GM19452 (cell line): ENCODE data around the gene SEC24C.
"Not testable (repeated sequence)": the region's sequence is repeated elsewhere in the genome, so short reads cannot be mapped to it uniquely, and the experiment has no call there.

Experiments used
- ATAC-seq: cut with Tn5 transposase; IDR thresholded peaks from one replicate; pipeline ENCODE4 v1.9.1; 2021; ENCODE audit not compliant: unreplicated experiment

Gene SEC24C

DNA sequence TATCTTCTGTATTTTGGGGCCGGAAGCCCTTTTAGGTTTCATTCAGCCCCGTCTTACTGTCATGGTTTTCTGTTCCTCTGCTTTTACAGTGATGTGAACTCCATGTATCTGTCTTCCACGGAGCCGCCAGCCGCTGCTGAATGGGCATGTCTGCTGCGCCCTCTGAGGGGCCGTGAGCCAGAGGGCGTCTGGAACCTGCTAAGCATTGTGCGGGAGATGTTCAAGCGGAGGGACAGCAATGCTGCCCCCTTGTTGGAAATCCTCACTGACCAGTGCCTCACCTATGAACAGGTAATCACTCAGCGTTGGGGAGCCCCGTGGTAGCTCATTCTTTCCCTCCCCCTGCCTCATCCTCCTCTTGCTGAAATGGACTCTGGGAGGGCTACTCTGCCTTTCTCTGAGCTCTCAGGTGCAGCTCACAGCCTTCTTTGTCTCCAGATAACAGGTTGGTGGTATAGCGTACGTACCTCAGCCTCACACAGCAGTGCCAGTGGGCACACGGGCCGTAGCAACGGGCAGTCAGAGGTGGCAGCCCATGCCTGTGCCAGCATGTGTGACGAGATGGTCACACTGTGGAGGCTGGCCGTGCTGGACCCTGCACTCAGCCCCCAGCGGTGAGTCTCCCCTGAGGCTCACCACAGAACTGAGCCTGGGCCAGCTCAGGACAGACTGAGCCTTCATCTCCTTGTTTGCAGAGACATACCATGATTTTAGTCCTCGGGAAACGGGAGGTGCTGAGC is 46.9 kb downstream of the SEC24C start:
- ATAC-seq, result no peak

DNA sequence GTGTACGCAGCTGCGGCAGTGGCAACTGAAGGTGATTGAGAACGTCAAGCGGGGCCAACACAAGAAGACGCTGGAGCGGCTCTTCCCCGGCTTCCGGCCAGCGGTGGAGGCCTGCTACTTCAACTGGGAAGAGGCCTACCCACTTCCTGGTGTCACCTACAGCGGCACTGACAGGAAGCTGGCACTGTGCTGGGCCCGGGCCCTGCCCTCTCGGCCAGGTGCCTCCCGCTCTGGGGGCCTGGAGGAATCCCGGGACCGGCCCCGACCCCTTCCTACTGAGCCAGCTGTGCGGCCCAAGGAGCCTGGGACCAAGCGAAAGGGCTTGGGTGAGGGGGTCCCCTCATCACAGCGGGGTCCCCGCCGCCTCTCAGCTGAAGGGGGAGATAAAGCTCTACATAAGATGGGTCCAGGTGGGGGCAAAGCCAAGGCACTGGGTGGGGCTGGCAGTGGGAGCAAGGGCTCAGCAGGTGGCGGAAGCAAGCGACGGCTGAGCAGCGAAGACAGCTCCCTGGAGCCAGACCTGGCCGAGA is 47.8 kb downstream of the SEC24C start:
- ATAC-seq, result no peak

DNA sequence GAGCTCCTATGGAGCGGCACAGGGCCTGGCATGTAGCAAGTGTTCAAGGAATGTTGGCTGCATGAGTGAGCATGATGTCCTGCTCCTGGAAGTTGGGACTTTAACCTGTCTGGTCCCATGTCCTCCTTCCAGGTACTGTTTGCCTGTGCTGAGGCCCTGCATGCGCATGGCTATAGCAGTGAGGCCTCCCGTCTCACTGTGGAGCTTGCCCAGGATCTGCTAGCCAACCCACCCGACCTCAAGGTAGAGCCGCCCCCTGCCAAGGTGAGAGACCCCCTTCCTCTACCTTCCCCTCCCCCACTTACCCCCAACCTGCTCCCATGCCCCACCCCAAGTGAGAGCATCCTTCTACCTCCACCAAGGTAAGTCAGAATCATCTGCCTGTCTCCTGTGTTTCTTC is 49.3 kb downstream of the SEC24C start:
- no peak for ATAC-seq

DNA sequence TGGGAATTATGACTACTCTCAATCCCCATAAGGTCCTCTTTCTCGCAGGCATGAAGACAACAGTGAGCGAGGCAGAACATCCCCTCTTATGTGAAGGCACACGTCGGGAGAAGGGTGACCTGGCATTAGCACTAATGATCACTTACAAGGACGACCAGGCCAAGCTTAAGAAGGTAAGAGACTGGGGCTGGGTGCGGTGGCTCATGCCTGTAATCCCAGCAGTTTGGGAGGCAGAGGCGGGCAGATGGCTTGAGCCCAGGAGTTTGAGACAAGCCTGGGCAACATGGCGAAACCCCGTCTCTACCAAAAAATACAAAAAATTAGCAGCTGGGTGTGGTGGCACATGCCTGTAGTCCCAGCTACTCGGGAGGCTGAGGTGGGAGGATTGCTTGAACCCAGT is 51.3 kb downstream of the SEC24C start:
- ATAC-seq, result not testable (repeated sequence)

DNA sequence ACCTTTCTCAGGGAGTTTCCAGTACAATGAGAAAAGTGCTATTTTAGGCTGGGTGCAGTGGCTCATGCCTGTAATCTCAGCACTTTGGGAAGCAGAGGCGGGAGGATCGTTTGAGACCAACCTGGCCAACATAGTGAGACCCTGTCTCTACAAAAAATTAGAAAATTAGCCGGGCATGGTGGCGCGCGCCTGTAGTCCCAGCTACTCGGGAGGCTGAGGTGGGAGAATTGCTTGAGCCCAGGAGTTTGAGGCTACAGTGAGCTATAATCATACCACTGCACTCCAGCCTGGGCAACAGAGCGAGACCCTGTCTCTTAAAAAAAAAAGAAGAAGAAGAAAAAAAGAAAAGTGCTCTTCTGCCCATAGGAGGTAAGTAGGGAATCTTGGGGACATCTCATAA is 51.9 kb downstream of the SEC24C start:
- ATAC-seq, result not testable (repeated sequence)

DNA sequence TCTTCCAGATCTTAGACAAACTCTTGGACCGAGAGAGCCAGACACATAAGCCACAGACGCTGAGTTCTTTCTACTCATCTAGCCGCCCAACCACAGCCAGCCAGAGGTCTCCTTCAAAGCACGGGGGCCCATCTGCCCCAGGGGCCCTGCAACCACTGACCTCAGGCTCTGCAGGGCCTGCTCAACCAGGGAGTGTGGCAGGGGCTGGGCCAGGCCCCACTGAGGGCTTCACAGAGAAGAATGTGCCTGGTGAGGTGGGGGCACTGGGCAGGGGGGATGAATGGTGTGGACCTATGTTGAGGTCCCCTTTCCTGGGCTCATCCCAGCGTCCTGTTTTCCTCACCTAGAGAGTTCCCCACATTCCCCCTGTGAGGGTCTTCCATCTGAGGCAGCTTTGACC is 52.6 kb downstream of the SEC24C start:
- no peak for ATAC-seq

DNA sequence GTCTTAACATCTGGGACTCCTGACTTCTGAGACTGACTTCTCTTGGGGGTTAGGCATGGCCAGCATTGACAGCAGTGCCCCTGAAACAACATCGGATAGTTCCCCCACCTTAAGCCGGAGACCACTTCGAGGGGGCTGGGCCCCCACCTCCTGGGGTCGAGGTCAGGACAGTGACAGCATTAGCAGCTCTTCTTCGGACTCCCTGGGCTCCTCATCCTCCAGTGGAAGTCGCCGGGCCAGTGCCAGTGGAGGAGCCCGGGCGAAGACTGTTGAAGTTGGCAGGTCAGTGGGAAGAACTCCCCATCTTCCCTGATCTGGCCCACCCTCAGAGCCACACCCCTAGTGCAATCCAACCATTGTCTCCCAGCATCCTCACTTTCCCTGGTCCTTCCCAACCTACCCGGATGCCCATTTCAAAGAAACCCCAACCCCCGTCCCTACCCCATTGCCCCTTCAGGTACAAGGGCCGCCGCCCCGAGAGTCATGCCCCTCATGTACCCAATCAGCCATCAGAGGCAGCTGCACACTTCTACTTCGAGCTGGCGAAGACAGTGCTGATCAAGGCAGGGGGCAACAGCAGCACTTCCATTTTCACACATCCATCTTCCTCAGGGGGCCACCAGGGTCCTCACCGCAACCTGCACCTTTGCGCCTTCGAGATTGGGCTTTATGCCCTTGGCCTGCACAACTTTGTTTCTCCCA is 53.3 kb downstream of the SEC24C start:
- ATAC-seq, result no peak

DNA sequence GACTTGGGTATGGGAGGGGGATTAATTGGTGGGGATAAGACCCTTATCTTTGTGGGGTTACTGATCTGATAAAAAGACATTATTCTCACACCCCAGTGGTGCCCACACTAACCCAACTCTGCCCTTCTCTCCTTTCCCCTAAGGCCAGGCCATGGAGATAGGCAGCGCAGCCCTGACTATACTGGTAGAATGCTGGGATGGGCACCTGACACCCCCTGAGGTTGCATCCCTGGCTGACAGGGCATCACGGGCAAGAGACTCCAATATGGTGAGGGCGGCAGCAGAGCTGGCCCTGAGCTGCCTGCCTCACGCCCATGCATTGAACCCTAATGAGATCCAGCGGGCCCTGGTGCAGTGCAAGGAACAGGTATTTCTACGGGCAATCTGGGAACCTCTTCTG is 53.9 kb downstream of the SEC24C start:
- no peak for ATAC-seq

DNA sequence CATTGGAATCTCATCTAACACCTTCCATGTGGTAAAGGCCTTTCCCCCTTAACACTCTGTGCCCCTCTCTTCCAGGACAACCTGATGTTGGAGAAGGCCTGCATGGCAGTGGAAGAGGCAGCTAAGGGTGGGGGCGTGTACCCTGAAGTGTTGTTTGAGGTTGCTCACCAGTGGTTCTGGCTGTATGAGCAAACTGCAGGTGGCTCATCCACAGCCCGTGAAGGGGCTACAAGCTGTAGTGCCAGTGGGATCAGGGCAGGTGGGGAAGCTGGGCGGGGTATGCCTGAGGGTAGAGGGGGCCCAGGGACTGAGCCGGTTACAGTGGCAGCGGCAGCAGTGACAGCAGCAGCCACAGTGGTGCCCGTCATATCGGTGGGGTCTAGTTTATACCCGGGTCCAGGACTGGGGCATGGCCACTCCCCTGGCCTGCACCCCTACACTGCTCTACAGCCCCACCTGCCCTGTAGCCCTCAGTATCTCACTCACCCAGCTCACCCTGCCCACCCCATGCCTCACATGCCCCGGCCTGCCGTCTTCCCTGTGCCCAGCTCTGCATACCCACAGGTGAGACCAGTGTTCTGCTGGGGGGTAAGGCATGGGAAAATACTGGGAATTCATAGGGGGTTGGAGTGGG is 54.9 kb downstream of the SEC24C start:
- ATAC-seq, result no peak

DNA sequence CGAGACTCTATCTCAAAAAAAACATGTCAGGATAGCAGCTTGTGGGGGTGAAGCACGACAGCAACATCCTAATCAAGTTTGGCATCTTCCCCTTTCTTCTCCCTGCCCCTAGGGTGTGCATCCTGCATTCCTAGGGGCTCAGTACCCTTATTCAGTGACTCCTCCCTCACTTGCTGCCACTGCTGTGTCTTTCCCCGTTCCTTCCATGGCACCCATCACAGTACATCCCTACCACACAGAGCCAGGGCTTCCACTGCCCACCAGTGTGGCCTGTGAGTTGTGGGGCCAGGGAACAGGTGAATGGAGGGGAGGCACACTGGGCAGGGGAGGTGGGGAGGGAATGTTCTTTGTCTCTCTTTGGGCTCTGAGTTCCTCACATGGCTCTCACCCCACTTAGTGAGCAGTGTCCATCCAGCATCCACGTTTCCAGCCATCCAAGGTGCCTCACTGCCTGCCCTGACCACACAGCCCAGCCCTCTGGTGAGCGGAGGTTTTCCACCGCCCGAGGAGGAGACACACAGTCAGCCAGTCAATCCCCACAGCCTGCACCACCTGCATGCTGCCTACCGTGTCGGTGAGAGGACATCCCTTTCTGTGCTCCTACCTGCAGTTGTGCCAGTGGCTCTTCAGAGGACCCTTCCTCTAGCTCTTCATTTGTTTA is 55.9 kb downstream of the SEC24C start:
- ATAC-seq, result no peak

DNA sequence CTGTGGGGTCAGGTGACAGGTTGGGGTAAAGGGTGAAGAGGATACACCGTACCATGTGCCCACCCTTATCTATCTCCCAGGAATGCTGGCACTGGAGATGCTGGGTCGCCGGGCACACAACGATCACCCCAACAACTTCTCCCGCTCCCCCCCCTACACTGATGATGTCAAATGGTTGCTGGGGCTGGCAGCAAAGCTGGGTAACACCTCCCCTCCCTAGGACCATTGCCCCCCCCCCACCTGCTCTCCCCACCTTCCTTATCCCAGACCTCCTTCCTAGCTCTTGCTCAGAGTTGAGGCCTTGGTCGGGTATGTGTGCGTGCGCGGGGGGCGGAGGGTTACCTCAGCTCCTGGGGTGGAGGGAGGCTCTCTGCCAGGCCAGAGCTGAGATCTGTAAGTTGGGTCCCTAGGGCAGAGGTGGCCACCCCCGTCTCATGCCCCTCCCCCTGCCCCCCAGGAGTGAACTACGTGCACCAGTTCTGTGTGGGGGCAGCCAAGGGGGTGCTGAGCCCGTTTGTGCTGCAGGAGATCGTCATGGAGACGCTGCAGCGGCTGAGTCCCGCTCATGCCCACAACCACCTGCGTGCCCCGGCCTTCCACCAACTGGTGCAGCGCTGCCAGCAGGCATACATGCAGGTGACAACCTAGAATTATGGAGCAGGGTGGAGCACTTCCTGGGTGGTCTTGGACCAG is 56.5 kb downstream of the SEC24C start:
- ATAC-seq, result no peak

DNA sequence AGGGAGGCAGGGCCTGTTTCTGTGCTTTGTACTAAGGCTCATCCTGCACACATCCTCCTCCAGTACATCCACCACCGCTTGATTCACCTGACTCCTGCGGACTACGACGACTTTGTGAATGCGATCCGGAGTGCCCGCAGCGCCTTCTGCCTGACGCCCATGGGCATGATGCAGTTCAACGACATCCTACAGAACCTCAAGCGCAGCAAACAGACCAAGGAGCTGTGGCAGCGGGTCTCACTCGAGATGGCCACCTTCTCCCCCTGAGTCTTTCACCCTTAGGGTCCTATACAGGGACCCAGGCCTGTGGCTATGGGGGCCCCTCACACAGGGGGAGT is 57.0 kb downstream of the SEC24C start:
- no peak for ATAC-seq

DNA sequence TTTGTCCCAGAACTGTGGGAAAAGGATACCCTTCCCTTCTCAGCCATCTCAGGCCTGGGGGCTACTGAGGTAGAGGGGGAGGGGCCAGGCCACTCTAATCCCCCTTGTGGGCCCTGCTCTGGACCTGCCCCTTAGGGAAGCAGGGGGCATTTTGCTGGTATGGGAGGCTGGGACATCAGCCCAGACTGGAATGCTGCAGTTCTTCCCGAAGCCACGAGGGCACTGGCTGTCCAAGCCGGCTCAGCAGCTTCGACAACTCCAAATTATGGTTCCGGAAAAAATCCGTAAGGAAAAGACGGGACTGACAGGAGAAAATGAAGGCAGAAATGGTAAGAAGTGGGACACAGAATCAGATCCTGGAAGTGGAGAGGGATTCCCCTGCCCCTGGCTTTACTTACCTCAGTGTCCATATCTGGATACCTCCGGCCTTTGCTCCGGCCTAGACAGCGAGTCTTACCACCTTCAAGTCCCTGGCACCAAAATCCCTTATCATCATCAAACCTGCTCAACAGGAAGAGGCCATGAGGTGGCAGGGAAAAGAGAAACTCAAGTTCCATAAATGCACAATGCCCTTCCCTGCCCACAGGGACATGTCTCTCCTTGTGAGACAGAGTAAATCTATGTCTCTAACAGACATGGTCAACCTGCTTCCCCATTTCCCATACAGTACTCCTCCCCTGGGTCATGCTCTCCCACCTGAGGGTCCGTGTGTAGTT is 58.3 kb downstream of the SEC24C start:
- no peak for ATAC-seq

DNA sequence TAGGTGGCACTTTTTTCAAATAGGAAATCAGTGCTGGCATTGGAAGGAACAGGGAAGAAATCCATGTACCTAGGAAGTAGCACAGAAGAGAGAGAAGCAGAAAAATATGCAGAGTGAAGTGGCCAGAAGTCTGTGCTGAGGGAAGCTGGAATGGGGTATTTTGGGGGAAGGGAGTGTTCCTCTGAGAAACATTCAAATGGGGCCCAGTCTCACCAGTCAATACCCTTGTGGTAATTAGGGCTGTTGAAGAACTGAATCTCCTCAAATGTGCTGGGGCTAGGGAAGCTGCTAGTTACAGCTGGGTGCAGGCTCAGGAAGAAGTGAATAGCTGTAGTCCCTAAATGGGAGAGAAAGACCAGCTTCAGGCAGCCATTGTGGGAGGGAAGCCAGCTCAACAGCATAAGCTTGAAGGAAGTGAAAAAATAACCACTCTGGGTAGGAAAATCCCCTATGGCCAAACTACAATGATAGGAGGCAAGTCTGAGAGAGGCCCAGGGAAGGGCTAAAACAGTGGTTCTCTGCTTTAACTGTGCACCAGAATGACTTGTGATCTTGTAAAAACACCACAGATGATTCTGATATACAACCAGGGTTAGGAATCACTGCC is 59.6 kb downstream of the SEC24C start:
- no peak for ATAC-seq

DNA sequence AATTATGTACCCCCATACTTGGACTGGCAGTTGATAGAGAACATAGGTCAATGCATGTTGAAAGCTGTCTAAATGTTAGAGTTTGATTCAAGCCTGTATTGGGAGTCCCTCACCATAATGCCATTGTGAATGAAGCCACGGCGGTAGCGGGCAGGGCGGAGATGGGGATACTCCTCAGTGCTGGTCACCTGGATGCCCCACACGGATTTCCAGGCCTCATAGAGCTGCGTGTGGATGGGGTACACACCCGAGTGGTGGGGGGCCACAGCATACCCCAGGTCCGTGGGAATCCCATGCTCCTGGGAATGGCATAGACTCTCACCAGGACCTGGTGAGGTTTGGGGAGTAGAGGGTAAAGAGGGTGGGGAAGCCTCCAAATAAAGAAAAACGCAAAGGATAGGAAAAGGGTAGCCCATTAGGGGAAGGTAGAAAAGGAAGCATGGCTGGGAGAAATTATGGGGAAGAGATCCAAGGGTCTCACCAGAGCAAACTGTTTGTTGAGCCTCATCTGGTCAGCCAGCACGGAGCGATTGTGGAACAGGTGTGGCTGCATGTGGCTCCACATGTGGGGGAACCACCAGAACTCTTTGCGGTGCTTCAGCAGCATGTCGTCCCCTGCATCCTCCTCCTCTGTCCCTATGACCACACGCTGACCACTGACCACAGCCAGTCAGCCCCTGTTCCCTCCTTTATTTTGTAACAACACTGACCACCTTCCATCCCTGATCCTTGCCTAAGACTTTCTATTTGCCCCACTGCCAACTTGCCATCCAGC is 62.2 kb downstream of the SEC24C start:
- no peak for ATAC-seq

DNA sequence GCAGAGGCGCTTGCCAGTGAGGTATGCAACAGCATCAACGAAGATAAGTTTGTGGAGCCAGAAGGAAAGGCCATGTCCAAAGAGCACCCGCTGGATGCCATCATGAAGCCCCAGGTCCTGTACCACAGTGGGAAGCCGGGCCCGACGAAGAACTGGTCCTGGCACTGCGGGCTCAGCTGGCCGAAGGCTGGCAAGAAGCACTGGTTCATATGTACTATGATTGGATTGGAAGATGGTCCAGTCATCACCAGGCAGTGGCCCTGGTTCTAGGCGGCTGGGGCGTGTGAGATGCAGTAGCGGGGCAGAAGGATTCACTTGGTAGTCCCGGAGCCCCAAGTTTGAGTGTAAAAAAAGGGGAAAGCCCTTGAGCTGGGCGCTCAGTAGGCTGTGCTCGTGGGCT is 63.3 kb downstream of the SEC24C start:
- no peak for ATAC-seq

DNA sequence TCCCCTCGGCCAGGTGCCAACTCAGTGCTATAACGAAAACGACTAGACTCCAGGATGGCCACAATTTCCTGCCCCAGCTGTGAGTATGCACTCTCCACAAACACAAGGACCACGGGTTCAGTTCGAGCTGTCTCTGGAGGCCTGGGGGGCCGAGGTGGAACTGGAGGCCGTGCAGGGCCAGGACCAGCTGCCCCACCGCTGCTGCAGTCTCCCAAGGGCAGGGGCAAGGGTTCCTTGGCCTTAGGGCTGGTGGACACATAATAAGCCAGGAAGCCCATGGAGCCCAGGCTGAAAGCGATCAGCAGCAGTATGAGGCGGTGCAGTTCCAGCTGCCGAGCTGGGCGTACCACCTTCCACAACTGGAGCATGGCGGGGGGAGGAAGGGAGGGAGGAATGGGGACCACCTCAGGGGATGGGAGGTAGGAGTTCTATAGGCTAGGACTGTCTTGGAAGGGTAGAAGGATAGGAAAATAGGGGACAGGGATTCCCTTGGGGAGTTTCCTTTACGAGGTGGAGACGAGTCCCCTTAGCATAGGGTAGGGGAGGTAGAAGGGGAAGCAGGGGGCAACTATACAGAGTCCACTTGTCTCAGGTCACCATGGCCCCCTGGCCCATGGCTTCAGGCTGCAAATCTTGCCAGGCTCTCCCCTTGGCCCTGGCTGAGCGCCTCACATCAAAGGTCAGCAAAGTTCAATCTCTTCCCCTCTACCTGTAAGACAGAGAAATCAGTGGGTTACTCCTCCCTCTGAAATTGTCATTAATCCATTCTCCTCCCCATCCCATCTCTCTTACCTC is 64.0 kb downstream of the SEC24C start:
- no peak for ATAC-seq

DNA sequence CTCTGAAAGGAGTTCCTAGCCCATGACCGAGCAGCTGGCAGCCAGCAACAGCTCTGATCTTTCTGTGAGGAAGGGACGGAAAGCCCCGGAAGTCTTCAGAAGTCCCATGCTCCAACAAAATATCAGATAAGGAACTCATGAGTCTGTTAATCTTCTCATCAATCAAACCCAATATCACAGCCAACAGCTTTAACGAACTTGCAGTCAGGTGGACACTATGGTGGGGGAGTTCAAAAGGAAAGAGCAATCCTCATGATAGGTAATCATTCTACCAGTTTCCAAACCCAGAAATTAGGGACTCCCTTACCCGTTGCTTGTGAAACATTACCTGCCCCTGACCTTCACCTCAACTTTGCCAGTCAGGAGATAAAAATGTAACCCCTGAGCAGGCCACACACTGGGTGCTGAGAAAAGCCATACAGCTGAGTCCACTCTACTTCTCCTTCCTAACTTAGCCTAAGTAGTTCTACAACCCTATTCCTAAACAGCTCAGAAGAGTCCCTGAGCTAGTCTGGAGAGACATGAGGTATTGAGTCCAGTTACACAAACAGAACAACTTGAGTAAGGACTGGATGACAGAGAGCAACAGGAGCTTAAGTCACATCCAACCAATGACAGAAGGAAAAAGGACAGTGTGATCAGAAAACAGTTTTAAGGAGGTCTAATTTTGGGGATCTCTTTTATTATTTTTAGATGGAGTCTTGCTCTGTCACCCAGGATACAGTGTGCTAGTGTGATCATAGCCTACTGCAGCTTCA is 65.1 kb downstream of the SEC24C start:
- ATAC-seq, result no peak
